GM18507 (cell line): ENCODE measurements around the gene BNC2.

Source experiments
- DNase-seq: peaks from one replicate; pipeline ENCODE4 v3.0.0; 2011; ENCODE audit warnings: low read depth; ENCODE audit not compliant: insufficient read length; ENCODE audit errors: extremely low spot score
- FAIRE-seq: peaks from 2 replicates; lab custom pipeline; 2011; peaks lifted over from hg19 to GRCh38; lab: Jason Lieb, UNC

BNC2 gene

DNA sequence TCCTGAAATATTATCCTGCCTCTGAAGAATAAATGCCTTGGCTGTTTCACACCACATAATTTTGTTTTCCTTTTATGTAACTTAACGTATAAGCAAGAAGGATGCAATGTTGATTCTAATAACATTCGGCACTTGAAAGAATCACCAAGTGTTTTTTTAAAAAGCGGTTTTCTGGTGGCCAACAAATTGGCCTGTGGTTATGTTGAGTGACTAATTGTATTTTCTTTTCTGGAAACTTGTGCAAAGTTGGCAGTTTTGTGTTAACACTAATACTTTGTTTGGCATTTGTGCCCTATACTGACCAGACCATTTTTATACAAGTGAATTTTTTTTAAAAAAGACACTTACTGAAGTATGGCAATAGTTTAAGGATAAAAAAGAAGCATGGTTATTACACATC is 452.7 kb downstream of the BNC2 start:
- no peak for DNase-seq
- FAIRE-seq, result no peak

DNA sequence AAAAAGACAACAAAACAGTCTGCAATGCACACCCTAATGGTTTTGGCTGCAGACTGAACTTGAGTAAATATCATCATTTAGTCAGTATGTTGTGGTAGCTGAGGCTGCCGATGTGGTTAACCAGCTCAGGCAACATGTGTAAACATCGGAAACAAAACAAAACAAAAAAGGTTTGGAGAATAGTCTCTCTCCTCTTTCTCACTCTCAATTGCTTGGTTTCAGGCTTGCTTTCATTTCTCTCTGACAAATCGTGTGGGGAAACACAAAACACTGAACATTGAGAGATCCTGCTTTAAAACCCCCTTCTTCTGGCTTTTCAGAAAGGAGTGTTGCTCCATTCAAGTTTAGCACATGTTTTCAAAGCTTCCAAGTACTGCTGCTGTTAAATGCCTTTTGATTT is 453.3 kb downstream of the BNC2 start:
- DNase-seq (no peak), FAIRE-seq (no peak)

DNA sequence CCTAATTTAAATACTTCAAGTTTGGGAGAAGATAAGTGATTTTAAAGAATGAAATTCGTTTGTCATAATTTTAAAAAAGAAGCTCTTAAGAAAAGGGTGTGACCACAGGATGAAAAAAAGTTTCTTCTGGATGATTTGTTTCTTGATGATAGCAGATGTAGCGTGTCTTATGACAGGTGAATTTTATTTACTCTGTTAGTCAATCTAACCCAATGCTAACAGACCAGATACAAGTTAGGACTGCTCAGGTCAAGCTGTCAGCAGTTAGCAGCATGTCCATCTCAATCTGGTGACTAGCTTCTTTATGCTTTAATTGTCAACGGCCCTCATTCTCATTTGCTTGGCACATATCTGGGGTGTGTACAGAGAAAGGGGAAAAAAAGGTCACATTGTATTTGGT is 456.0 kb downstream of the BNC2 start:
- no peak for DNase-seq
- no peak for FAIRE-seq

DNA sequence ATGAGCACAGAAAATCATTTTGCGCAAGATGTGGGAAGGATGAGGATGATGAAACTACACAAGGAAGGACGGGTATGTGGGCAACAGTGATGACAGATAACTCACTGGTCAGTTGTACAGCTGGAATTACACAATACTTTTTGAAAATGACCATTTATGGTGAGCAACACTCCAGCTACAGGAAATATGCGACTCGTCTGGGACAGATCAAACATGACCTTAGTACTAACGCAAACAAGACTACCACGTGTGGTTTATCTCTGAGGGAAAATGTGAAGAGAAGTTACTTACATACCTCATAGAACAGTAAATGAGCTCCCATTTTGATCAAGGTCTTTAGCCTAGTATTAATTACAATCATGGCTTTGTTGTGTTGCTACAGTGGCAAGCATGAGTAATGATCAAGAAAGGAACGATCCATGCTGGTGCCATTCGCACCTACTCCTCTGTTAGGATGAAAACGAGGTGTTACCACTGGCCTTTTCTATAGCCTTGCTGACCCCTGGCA is 456.9 kb downstream of the BNC2 start:
- DNase-seq, result no peak
- no peak for FAIRE-seq

DNA sequence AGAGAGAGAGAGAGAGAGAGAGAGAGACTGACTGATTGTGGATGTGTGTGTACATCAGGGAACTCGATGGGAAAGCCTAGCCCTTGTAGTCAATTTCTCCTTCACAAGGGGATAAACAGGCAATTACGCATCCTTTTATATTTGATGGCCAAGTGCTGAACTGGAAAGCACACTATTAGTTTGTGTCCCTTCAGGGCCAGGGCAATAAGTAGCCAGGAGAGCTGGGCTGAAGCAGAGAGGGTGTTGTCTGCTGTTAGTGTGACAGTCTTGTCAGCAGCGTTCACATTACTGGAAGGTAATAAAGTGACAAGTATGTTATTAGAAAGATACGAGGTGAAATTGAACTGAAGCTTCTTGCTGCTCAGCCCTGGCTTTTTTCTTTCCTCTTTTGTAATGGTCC is 457.7 kb downstream of the BNC2 start:
- FAIRE-seq, result no peak

DNA sequence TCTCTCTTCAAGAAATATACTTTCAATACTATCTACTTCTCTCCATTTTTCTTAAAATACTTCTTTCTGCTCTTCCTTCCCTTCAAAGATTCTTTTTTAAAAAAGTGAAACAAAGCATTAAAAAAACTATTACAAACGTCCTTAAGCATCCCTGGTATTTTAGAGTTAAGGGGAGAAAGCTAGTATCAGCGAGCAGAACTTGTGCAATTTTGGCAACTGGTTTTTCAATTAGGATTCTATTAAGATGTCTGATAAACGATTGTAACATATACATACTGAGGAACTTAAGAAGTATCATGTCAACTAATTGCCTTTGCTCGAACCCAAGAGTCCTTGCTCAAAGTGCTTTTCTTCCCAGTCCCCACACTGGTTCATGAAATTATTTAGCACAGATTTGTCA is 459.2 kb downstream of the BNC2 start:
- FAIRE-seq (no peak), DNase-seq (no peak)

More for the DNA sequence above, 457.7 kb downstream of the BNC2 start:
- DNase-seq, result no peak

DNA sequence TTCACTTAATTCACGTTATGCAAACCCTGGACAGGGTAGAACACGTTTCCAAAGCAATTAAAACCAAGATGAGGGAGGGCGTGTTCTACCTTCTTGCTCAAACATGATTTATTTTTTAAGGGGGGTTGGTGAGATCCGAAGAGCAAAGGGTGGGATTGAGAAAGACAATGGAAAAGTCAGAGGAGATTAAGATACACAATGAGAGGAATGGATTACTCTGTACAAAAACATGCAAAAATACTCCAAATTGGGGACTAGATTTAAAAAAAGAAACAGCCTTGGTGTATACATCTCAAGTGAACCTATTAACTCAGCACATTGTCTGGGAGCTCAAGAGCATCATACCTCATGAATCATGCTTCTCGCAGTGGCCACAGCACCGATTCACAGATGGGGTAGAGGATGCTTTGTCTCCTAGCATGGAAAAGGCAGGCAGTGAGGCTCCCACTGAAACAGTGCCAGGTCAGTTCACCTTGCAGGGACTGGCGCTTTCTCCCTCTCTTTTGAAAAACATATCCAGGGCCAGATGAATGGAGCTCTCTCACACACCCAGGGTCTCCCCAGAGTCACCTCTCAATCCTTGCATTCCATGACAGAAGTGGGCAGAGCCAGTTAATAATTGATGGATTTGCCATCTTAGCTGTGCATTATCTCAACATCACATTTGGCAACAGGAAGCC is 459.7 kb downstream of the BNC2 start:
- no peak for FAIRE-seq
- no peak for DNase-seq

DNA sequence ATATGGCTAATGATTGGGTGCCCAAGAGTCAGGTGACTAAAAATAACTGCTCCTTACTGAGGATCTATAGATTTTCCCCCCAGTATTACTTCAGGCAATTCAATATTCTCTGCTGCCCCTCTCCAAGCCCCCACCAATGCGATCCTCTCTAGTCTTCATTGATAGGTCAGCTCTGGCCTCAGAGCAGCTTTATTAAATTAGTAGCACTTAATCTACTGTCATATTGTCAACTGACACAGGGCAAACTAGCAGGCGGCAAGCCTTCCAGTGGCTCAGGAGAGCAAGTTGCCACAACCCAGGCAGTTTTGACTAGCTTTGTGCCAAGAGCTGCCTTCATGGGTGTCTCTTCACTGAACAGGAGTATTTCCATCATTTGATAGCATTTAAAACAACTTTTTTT is 462.9 kb downstream of the BNC2 start:
- FAIRE-seq, result no peak

DNA sequence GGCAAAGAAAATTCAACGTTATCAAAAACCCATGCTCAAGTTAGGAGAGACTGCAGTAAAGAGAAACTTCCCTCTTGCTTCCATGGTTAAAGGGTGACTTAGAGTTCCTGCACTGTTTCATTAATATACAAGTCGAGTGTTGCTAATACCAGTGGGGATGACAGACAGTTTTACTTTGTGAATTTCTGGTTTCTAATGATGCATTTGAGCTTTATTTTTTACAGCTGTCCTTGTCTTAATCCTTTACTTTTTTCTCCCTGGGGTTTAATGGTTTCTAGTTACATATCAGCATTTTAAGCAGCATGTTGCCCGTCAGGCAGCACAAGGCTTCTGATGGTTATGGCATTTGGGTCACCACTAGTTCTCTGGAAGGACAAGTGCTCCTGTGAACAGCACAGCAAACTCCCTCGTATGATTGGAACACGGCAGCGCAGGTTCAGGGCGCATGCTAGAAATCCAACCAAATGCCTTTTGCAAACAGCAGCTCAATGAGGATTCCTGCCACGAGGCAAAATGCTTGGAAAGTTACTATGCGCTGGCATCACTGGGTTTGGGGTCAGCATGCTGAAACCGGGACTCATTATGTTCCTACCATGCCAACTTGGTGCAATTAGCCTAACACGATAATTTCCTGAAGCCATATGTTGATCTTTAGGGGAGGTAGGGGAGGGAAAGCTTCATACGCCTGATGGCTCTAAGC is 463.8 kb downstream of the BNC2 start:
- FAIRE-seq, result no peak
- DNase-seq, result no peak

More for the DNA sequence above, 462.9 kb downstream of the BNC2 start:
- no peak for DNase-seq

DNA sequence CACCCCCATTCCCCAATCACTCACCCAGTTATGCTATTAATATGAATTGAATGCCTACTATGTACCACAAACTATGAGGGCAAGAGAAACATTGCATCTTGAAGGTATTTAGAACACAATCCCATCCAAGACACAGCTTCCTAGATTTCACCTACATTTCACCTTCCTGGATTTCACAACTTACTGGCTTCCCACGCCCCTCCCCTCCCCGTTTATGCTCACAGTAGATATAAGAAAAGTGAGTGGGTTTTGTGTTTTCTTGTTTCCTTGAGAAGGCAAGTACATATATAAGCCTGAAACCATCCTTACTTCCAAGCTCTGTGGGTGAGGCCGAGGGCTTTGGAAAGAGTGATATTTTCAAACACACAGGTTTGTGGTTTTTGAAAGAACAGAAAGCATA is 465.0 kb downstream of the BNC2 start:
- FAIRE-seq, result no peak
- no peak for DNase-seq

DNA sequence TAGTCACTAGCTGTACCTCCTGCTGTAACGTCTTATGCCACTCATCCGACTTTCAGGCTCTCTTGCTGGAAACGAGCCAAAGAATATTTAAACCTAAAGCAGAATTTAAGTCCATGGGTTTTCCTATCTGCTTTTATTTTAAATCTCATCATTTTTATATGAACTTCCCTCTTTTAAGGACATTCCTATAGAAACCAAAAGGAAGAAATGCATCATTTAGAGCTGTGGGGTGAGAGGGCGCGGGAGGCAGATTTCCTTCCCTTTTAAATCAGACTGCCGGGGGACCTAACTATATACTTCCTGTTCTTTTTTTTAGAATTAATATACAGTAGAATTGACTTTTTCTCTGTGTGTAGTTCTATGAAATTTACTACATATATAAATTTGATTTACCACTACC is 468.8 kb downstream of the BNC2 start:
- DNase-seq (no peak), FAIRE-seq (no peak)

DNA sequence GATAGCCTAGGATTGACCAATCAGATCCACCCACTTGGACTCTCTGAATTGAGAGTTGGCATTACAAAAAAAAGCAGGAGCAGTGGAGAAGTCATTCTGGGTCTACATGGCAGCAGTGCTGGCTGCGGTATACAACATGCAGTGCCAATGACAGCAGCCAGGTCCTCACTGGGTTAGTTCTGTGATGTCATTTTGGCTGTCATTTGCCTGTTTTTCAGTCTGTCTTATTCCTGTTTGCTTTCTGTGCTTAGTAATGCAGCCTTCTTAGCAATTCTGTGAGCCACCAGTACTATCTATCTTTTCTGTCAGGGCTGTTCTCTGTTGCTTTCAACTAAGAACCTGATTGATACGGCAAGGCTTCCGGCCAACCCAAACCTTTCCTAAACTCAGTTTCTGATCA is 471.8 kb downstream of the BNC2 start:
- no peak for FAIRE-seq

DNA sequence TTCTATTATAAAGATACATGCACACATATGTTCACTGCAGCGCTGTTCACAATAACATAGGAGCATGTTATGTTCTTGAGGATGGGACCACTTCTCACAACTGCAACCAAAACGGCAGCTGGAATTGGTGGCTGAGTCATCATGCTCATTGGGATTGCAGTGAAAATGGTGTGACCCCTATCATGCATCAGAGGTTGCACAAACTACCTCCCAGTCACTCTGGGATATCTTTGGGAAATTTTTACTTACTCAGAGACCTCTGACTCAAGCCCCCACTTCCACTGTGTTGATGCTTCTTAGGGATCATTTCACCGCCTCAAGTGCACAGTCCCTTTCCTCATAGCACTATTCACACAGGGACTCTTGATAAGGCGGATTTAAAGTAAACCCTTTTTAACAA is 474.1 kb downstream of the BNC2 start:
- DNase-seq (no peak), FAIRE-seq (no peak)

More for the DNA sequence above, 471.8 kb downstream of the BNC2 start:
- DNase-seq, result no peak

DNA sequence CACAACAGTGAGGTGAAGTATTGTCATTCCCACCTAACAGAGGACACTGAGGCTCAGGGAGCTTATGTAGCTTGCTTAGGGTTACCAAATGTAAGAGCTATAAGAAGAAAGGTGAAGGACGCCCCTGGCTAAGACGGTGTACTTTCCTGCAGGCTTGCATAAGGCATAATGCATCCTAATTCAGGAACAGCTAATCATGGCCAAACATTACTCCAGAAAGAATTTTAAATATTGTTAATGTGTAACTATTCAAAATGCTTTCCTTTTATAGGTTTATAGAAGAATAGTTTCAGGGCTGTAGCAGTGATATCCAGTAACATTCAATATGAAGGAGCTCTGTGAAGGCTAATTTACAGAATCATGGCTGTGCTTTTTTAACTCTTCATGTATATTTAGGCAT is 479.1 kb downstream of the BNC2 start:
- FAIRE-seq (no peak), DNase-seq (no peak)

DNA sequence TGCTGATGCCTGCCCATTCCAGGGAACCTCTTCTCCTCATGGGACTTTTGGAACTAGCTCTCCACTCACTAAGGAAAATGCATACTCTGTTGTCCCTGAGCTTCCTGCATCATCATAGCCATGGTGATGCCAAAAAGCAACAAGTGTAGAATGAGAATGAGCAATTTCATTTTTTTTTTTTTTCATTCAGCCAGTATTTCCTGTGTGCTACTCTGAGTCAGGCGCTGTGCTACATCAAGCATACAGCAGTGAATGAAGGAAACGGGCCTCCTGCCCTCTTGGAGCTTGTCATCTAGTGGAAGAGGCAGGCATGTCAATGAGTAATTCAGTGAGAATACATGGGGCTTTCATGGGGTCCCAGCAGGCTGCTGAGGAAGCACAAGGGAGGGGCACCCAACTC is 483.1 kb downstream of the BNC2 start:
- FAIRE-seq (no peak), DNase-seq (no peak)

DNA sequence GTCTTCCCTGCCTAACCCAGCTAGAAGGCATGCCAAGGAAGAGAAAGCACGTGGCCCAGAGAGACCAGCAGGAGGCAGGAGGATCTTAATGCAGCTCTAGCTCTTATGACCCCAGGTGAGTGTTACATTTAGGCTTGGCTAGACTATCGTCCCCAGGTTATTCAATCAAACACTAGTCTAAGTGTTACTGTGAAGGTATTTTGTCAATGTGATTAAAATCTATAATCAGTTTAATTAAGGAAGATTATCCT is 483.7 kb downstream of the BNC2 start:
- DNase-seq (no peak), FAIRE-seq (no peak)

DNA sequence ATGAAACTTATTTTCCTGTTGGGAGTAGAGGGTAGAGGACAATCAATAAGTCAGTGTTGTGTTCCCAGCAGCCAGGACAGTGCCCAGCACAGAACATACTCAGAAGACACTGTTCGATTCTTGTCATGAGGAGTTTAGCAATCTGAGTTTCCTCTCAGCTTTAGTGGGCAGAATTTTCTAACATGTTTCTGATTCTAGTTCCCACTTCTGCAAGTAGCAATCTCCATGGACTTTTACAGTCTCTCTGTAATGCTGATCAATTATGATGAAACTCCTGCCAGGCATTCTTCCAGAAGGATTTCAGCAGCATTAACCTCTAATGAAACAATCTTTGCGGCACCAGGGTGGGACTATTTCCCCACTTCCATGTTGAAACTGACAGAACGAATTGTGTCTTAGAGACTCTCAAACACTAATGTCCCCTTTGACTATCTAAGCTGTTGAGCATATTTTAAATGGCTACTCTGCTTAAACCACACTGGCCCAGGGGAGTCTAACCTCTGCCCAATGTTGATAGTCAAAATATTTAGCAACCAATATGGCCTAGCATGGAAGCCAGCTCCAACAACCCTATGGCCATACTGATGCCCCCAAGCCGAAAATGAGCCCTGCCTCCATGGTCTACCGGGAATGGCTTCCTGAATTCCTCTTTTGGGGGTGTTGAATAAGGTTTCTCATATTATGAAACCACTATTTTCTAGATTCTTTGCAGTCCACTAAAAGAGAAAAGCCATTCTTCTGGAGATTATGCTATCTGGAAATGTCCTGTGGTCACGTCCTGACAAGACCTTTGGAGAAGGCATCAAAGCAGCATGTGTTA is 484.3 kb downstream of the BNC2 start:
- no peak for DNase-seq
- FAIRE-seq, result no peak

DNA sequence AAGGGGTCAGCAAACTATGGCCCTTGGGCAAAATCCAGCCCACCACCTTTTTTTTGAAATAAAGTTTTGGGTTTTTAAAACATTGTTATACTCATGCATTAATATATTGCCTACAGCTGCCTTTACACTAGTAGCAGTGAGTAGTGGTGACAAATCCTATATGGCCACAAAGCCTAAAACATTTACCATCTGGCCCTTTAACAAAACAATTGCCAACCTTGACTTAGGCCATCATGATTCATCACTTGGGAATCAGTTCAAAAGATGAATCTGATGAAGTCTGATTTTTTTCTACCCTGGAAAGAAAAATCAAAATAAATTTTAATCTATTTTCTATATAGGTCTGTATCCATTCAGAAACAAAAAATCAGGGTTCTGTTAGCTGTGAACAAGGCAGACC is 484.9 kb downstream of the BNC2 start:
- DNase-seq (no peak), FAIRE-seq (no peak)

DNA sequence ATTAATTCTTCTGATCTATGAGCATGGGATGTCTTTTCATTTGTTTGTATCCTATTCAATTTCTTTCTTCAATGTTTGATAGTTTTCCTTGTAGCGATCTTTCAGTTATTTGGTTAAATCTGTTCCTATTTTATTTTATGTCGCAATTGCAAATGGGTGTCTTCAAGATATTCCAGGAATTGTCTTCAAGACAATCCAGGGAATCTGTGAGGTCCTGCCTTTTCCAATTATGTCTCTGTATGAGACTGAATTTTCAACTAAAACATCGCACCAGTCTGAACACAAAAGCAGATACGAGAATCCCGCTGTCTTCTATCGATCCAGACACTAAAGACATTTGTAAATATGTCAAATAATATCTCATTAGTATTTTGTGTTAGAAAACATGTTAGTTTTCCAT is 485.5 kb downstream of the BNC2 start:
- no peak for FAIRE-seq

DNA sequence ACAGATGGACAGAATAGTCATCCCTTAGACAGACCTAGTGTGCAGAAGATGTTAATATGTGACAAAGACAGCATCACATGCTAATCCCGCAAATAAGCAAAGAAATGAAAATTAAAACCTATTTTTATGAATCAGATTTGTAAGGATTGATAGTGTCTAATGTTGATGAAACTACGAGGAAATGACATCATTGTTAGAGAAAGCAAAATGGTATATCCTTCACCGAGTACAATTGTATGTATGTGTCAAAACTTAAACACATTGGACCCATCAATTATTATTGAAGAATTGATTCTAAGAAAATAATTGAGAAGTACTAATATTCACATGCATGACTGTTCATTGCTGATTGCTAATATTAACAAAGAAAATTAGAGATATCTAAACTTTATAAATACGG is 493.2 kb downstream of the BNC2 start:
- DNase-seq (no peak), FAIRE-seq (no peak)

More for the DNA sequence above, 485.5 kb downstream of the BNC2 start:
- DNase-seq, result no peak

DNA sequence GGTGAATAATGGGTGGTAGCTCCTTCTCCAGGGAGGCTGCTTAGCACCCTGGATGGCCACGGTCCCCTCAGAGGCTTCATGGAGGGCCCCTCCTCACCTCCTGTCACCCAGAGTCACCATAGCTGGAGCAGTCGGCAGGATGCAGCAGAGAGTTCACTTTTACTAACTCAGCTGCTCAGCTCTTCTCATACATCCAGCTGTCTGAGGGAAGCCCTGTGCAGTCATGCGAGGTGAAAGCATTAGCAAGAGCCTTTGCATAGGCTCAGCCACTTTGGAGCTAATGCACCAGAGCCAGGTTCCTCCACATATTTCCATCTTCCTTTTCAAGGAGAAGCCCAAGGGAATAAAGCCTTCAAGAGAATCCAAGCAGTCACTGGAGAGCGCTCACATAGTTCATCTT is 499.2 kb downstream of the BNC2 start:
- no peak for FAIRE-seq

More for the DNA sequence above, 499.2 kb downstream of the BNC2 start:
- DNase-seq, result no peak
